Calu3 (cell line): ENCODE data around the gene RAD51C. TPM values are rescaled to one million over a fixed set of nuclear protein-coding genes. Genes with fewer than 3 reads are reported as not detected.

Experiments used
- BruUV-seq: library from RNA; stranded (reverse); fragments of 400-500 nt; replicated peaks from 2 replicates; lab custom pipeline; 2021; lab: Mats Ljungman, UMichigan
- CTCF ChIA-PET: fragments of 300-600 bp; sonication (Branson Sonifier 250); formaldehyde crosslinking; loops from one replicate; lab custom pipeline; 2022; ENCODE audit warnings: antibody characterized with exemption; lab: Charles Lee
- DNase-seq: peaks from one replicate; pipeline ENCODE4 v3.0.0; 2022
- H3K27ac Mint-ChIP-seq: one replicate; pipeline ENCODE4 v1.8.0; 2022; ENCODE audit warnings: mixed read lengths; ENCODE audit not compliant: unreplicated experiment
- H3K27me3 Mint-ChIP-seq: one replicate; pipeline ENCODE4 v1.8.0; 2022; ENCODE audit warnings: mixed read lengths; ENCODE audit not compliant: unreplicated experiment
- H3K36me3 Mint-ChIP-seq: one replicate; pipeline ENCODE4 v1.8.0; 2022; ENCODE audit warnings: mild to moderate bottlenecking, moderate library complexity, mixed read lengths; ENCODE audit not compliant: insufficient read depth, unreplicated experiment
- H3K4me1 Mint-ChIP-seq: one replicate; pipeline ENCODE4 v1.8.0; 2022; ENCODE audit warnings: mild to moderate bottlenecking, low read depth, mixed read lengths; ENCODE audit not compliant: unreplicated experiment
- H3K4me3 Mint-ChIP-seq: one replicate; pipeline ENCODE4 v1.8.0; 2022; ENCODE audit warnings: mild to moderate bottlenecking, low read depth, moderate library complexity, mixed read lengths; ENCODE audit not compliant: unreplicated experiment
- H3K9me3 Mint-ChIP-seq: one replicate; pipeline ENCODE4 v1.8.0; 2022; ENCODE audit warnings: low read depth, mixed read lengths; ENCODE audit not compliant: unreplicated experiment
- intact Hi-C: fragments of 100-400 bp; cut with micrococcal nuclease; formaldehyde crosslinking; loops from one replicate; pipeline ENCODE4 v1.10.0; 2022; ENCODE audit not compliant: unreplicated experiment
- total RNA-seq: library from RNA; stranded (reverse); gene quantifications from 2 replicates; pipeline ENCODE4 v1.2.3, GENCODE V29; 2022
- TF ChIP-seq, protein P1 (sequence below): fragments of 200-600 bp; IDR thresholded peaks from one replicate; pipeline ENCODE4 v1.8.0; 2022; ENCODE audit warnings: antibody characterized with exemption; ENCODE audit not compliant: unreplicated experiment

Gene RAD51C
- total RNA-seq, 1 experiment from 2014 or later: 28.4 TPM

GRCh38 chr17:58730937-58731336 is 38.5 kb downstream of the RAD51C start:
- CTCF ChIA-PET: no interaction called here
- Mint-ChIP-seq H3K27ac (peak overlapping the region; percentile 7), H3K36me3 (no peaks in the 10 kb centered on the region), H3K9me3 (no peaks in the 10 kb centered on the region), H3K27me3 (no peaks in the 10 kb centered on the region), H3K4me1 (no peaks in the 10 kb centered on the region), H3K4me3 (no peak overlapping the region)
- TF ChIP-seq, protein P1, sequence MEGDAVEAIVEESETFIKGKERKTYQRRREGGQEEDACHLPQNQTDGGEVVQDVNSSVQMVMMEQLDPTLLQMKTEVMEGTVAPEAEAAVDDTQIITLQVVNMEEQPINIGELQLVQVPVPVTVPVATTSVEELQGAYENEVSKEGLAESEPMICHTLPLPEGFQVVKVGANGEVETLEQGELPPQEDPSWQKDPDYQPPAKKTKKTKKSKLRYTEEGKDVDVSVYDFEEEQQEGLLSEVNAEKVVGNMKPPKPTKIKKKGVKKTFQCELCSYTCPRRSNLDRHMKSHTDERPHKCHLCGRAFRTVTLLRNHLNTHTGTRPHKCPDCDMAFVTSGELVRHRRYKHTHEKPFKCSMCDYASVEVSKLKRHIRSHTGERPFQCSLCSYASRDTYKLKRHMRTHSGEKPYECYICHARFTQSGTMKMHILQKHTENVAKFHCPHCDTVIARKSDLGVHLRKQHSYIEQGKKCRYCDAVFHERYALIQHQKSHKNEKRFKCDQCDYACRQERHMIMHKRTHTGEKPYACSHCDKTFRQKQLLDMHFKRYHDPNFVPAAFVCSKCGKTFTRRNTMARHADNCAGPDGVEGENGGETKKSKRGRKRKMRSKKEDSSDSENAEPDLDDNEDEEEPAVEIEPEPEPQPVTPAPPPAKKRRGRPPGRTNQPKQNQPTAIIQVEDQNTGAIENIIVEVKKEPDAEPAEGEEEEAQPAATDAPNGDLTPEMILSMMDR: no peak
- BruUV-seq: no TSS peak
- intact Hi-C loops: no loop called here
- no peak for DNase-seq

GRCh38 chr17:58734040-58734439 is 41.6 kb downstream of the RAD51C start:
- no peaks in the 10 kb centered on the region for H3K4me1 Mint-ChIP-seq
- no peak for DNase-seq
- H3K4me3 Mint-ChIP-seq: no peak overlapping the region
- H3K27ac Mint-ChIP-seq: no peak overlapping the region
- CTCF ChIA-PET: interaction anchor here (0.7 kb wide), 1 partner anchor 242 kb away, joined by 8 read pairs; no protein-coding TSS in a partner anchor
- no TSS peak for BruUV-seq
- H3K9me3 Mint-ChIP-seq: no peaks in the 10 kb centered on the region
- intact Hi-C loops: no loop called here
- TF ChIP-seq, protein P1: no peak
- H3K27me3 Mint-ChIP-seq: no peaks in the 10 kb centered on the region
- no peaks in the 10 kb centered on the region for H3K36me3 Mint-ChIP-seq

DNA sequence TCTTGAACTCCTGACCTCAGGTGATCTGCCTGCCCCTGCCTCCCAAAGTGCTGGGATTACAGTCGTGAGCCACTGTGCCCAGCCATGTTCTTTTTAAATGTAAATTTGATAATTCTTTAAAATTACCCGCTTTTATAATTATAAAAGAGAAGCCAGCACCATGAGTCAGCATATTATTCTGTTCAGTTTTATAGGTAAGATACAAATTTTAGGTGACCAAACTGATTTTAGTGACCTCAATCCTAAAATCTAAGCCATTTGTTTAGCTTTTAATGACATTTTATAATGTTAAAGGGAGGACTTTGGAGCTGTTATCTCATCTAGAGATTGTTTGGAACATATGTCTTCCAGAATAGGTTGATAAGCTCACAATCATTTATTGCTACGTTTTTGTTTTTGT is 42.4 kb downstream of the RAD51C start:
- intact Hi-C loops: no loop called here
- H3K4me3 Mint-ChIP-seq: no peak overlapping the region
- no peaks in the 10 kb centered on the region for H3K9me3 Mint-ChIP-seq
- H3K36me3 Mint-ChIP-seq: no peaks in the 10 kb centered on the region
- DNase-seq: no peak
- TF ChIP-seq, protein P1: no peak
- H3K27me3 Mint-ChIP-seq: no peaks in the 10 kb centered on the region
- no TSS peak for BruUV-seq
- no peak overlapping the region for H3K27ac Mint-ChIP-seq
- CTCF ChIA-PET: no interaction called here
- no peaks in the 10 kb centered on the region for H3K4me1 Mint-ChIP-seq

DNA sequence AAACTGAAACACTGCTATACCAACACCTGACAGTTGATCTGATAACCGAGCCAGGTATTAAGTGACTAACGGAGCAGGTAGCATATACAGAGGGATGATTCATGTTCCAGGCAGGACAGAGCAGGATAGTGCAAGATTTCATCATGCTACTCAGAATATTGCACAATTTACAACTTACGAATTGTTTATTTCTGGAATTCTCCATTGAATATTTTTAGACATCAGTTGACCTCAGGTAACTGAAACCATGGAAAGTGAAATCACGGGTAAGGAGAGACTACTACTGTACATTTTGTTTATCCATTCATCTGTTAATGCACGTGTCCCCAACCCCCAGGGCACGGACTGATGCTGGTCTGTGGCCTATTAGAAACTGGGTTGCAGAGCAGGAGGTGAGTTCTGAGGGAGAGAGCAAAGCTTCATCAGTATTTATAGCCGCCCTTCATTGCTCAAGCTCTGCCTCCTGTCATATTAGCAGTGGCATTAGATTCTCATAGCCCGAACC is 48.8 kb downstream of the RAD51C start:
- intact Hi-C loops: no loop called here
- DNase-seq: no peak
- no peak overlapping the region for H3K4me3 Mint-ChIP-seq
- H3K27ac Mint-ChIP-seq: peak overlapping the region; percentile 78
- peaks cover 10% of the 10 kb centered on the region for H3K4me1 Mint-ChIP-seq
- H3K9me3 Mint-ChIP-seq: no peaks in the 10 kb centered on the region
- no peaks in the 10 kb centered on the region for H3K36me3 Mint-ChIP-seq
- CTCF ChIA-PET: no interaction called here
- BruUV-seq: no TSS peak
- TF ChIP-seq, protein P1: no peak
- H3K27me3 Mint-ChIP-seq: no peaks in the 10 kb centered on the region
